DMS79 treated with DMSO at 0.1 percent for 48 hours (cell line): ENCODE data around the gene LSM10.

Source experiments
- DNase-seq: peaks from one replicate; lab custom pipeline; 2025; lab: John Stamatoyannopoulos, UW

The LSM10 gene

DNA sequence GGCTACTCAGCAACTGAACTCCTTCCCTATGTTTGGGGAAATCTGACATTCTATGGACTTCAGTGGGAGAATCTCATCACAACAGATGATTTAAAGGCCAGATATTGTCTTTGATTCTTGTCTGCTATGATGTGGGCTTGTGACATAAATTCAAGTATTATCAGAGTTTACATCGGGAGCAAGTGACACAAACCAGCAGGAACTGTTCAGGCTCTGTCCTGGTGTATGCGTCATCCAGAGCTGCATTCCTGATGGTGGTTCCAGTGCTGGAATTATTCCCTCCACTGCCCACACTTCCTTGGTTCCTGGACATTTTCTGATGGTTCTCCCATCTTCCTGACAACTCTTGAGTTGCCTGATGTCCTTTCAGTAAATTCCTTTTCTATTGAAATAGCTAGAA, 10.8 kb upstream of the LSM10 start:
- DNase-seq, result no peak

DNA sequence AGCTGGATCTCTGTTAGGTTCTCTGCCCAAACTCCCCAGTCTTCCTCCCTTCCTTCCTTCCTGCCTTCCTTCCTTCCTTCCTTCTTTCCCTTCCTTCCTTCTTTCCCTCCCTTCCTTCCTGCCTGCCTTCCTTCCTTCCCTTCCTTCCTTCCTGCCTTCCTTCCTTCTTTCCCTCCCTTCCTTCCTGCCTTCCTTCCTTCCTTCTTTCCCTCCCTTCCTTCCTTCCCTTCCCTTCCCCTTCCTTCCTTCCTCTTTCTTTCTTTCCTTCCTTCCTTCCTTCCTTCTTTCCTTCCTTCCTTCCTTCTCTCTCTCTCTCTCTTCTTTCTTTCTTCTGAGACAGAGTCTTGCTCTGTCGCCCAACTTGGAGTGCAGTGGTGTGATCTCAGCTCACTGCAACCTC, 8.7 kb upstream of the LSM10 start:
- no peak for DNase-seq

DNA sequence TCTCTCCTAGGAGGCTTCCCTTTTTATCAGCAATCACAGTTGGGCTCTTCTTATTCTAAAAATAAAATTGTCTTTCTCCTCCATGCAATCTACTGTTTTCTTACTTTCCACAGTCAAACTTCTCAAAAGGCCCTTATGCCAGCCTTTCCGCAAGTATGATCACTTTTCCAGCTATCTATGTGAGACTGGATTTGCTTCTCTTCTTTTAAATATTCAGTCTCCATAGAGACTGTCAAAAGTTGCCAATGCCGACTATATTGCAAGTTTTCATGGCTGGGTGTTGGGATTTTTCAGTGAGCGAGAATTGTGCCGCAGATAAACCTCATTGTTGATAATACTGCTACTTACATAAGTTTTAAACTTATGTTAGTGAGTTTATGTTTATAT, 4.8 kb upstream of the LSM10 start:
- DNase-seq, result no peak

- no peak for DNase-seq
Measured at GRCh38 chr1:36401602-36402503, 4.1 kb upstream of the LSM10 start.

GRCh38 chr1:36400825-36401601, 3.3 kb upstream of the LSM10 start:
- DNase-seq, result no peak

DNA sequence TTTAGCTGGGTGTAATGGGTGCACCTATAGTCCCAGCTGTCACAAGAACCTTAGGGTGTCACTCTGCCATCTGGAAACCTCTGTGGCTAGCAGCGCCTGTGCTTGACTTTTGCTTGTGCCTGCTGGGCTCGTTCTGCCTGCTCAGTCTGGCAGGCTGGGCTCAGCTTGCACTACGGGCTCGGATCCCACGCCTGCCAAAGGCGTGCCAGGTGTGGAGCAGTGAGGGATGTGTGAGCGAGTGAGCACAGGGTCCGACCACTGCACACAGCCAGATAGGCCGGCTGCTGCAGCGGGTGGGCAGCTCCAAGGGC, 2.8 kb upstream of the LSM10 start:
- DNase-seq, result no peak

DNA sequence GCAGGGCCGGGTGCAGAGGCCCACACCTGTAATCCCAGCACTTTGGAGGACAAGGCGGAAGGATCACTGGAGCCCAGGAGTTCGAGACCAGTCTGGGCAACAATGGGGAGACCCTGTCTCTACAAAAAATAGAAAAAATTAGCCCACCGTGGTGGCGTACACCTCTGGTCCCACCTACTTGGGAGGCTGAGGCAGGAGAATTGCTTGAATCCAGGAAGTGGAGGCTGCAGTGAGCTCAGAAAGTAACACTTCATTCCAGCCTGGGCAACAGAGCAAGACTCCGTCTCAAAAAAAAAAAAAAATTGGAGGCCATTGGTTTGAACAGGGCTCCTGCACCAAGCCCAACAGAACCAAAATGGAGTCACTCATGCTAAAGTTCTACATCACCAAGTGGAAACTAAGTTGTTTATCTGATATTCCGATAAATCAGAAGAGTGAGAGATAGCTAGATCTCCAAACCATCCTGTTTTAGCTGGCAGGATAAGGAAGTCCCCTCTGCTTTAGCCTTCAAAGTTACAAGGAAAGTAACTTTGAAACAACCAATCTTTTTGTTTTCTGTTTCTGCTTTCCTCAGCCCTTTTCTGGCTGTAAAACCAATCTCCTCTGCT, 766 bp upstream of the LSM10 start:
- no peak for DNase-seq

DNA sequence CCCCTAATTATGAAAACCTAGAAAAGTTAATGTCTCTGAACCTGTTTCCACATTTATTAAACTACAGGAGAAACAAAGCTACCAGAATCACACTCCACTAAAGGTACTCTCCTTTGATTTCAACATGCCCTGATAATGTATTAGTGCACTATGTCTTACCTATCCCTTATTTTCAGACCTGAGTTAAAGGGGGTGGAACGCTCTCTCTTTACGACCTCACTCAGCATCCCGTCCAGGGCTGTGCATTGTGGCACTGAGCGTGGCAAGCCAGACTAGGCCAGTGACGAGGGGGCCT, 678 bp downstream of the LSM10 start:
- DNase-seq, result peak; percentile 47

GRCh38 chr1:36396359-36396758, 1.3 kb downstream of the LSM10 start:
- no peak for DNase-seq

DNA sequence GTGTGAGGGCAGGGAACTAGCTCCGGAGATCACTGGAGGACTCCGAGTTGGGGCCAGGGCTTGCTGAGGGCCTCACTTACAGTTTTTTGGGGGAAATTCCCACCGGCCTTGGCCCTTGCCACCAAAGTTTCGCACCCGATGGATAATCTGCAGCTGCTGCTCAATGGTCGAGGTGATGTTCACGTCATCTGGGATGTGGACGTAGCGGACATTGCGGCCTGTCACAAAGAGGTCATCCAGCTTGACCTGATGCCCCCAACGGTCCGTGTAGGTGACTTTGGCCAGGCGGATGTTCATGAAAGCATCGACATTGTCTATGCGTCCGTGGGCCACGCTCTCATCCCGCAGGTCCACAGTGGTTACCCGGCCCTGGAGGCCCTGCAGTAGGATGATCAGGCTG, 4.0 kb downstream of the LSM10 start:
- no peak for DNase-seq

GRCh38 chr1:36392836-36393235, 4.9 kb downstream of the LSM10 start:
- DNase-seq, result no peak

DNA sequence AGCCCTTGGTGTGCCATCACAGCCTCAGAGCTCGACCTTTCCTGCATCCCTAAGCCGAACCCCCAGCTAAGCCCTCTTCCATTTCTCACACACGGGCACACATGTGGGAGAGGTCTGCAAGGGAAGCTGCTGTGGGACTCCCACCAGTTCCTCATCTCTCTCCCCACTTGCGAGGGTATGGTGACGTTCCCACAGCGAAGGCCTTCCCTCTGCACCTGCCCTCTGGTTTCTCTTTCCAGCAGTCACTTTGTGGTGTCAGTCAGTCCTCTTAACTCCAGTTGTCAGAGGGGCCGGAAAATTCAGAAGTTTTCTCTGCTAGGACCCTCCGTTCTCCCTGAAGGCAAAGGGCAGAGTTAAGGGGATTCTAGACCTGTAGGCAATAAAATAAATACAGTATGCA, 6.4 kb downstream of the LSM10 start:
- no peak for DNase-seq

DNA sequence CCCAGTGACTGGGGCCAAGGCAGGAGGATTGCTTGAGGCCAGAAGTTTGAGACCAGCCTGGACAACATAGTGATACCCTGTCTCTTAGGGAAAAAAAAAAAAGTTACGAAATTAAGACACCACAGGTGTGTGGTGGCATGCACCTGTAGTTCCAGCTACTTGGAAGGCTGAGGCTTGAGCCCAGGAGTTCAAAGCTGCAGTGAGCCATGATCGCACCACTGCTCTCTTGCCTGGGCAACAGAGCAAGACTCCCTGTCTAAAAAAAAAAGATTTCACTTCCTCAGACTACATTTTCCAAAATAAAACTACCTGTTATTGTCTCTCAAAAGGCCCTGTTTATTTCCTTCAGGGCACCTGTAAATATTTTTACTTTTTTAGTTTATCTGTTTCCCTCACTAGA, 7.3 kb downstream of the LSM10 start:
- DNase-seq, result no peak

DNA sequence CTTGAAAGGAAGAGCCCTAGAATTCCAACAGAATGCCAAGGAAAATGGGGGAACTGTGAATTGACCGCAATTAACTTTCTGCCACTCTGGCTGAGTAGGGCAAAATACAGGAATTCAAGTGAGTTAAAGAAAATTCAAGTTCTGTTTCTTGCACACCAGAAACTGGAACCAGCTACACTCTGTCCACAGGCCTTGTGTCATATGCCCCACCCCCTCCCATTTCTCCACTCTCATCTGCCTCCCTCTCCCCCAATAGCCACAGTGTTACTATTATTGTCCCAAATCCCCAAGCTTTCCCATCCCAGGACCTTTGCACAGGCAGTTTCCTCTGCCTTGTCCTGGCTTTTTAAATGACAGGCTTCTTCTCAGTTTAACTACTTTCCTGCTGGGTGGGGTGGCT, 7.7 kb downstream of the LSM10 start:
- DNase-seq, result no peak

DNA sequence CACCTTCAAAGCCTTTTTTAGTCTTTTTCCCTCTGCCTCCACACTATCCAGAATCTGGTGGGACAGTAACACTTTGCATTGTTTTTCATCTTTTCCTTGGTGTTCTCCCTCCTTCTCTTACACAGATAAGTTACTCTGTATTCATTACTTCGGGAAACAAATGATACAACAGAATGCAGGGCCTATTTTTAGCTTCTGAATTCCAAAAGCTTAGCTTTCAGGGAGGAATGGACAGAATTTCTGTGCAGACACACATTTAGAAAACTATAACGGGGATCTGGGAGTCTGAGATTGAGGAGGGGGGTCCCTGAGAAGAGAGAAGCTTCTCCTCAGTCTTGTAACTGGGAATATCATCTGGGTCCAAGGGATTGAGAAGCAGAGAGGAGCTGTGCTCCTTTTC, 8.4 kb downstream of the LSM10 start:
- no peak for DNase-seq

GRCh38 chr1:36387141-36387949, 10.4 kb downstream of the LSM10 start:
- DNase-seq, result no peak

GRCh38 chr1:36386265-36387140, 11.2 kb downstream of the LSM10 start:
- peak; percentile 83 for DNase-seq

DNA sequence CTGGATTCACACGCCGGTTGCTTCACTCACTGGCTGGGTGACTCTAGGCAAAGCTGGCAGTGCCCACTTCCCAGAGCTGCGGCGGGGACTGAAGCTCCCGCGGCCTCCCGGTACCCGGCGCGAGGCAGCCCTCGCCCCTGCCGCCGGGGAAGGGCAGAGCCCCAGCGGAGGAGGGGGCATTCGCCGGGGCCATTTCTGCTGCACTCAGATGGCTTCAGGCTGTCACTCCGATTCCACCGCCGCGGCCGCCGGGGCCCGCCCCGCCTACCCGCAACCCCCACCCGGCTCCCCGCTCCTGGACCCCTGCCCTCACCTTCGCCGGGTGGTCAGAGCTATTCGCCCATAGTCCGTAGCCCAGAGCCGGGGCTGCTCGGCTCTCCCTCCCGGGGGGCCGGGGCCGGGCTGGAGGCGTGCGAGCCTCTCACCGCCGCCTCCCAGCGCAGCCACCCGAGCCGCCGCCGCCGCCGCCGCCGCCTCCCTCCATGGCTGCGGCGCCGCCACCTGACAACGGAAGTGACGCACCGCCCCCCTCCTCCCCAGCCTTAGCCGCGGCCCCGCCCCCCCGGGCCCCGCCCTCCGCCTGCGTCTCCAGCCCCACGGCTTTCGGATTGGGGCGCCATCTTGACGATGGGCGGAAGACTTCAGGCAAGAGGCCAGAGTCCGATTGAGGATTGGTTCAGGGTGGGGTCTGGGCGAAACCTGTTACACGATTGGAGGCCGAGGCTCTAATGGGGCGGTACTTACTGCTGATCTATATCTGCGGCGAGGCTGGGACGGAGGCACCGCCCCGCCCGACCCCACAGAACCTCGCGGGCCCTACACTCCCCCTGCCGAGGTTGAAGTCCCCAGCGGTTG, 12.1 kb downstream of the LSM10 start, which contains the start of gene STK40:
TSS of gene STK40 (minus strand) at position 515 of the 855 bp plus-strand sequence. CDS start 24,592 bp downstream, outside the sequence.
- peak; percentile 99 for DNase-seq

GRCh38 chr1:36384542-36385409, 12.9 kb downstream of the LSM10 start:
- DNase-seq, result peak; percentile 70
